Heart left ventricle (tissue), 16 donors: ENCODE results near the gene PAX6. TPM values are rescaled to one million over a fixed set of nuclear protein-coding genes. Genes with fewer than 3 reads are reported as not detected.

ENCODE experiments used
- ATAC-seq, 4 donors: fragments of 200-7000 bp; cut with Tn5 transposase; one replicate each; pipeline ENCODE4 v1.9.1; 2020 to 2022; ENCODE audit warnings: moderate library complexity in 4 of 4, mild to moderate bottlenecking in 3 of 4, moderate number of reproducible peaks in 1 of 4
- DNase-seq, 5 donors: peaks; one replicate each; pipeline ENCODE4 v3.0.0-alpha.2; 2020
- H3K27ac ChIP-seq, 12 donors: fragments of 200-600 bp; sonication (generic) in 4 of 12; one replicate each; pipeline versions ENCODE4 v1.5.0 to v1.8.0; 2016 to 2022; ENCODE audit warnings: mild to moderate bottlenecking in 2 of 12
- H3K27me3 ChIP-seq, 9 donors: fragments of 200-600 bp; sonication (generic) in 2 of 9; one replicate each; pipeline versions ENCODE4 v1.5.1 to v1.8.0; 2016 to 2022; ENCODE audit warnings: mild to moderate bottlenecking in 3 of 9
- H3K36me3 ChIP-seq, 9 donors: fragments of 200-600 bp; sonication (generic) in 2 of 9; one replicate each; pipeline versions ENCODE4 v1.5.0 to v1.8.0; 2018 to 2022; ENCODE audit warnings: mild to moderate bottlenecking in 2 of 9
- H3K4me1 ChIP-seq, 12 donors: fragments of 200-600 bp; sonication (generic) in 4 of 12; one replicate each; pipeline versions ENCODE4 v1.5.0 to v1.8.0; 2016 to 2022; ENCODE audit warnings: mild to moderate bottlenecking in 3 of 12
- H3K4me3 ChIP-seq, 12 donors: fragments of 200-600 bp; sonication (generic) in 4 of 12; one replicate each; pipeline versions ENCODE4 v1.5.0 to v1.8.0; 2017 to 2022; ENCODE audit warnings: mild to moderate bottlenecking in 9 of 12, moderate library complexity in 4 of 12
- H3K9me3 ChIP-seq, 12 donors: fragments of 200-600 bp; sonication (generic) in 4 of 12; one replicate each; pipeline versions ENCODE4 v1.5.0 to v1.8.0; 2016 to 2022; ENCODE audit warnings: mild to moderate bottlenecking in 1 of 12
- POLR2A ChIP-seq, 2 donors: fragments of 450-650 bp; IDR thresholded peaks; one replicate each; pipeline ENCODE4 v1.6.1; 2017; ENCODE audit warnings: antibody characterized with exemption in 2 of 2, mild to moderate bottlenecking in 2 of 2, moderate library complexity in 2 of 2
- WGBS, 4 donors: extraction: QIAGEN DNeasy Blood & Tissue Kit in 2 of 4; methylation state at CpG; one replicate each; pipeline versions ENCODE4 v1.1.5 to v1.1.7; 2013 to 2018; 5-methylcytosine and 5-hydroxymethylcytosine counted together
- intact Hi-C, 10 donors: fragments of 100-400 bp; cut with DNase I; formaldehyde crosslinking; loops; one replicate each; pipeline versions ENCODE4 v1.11.1 to v1.14.2; 2022
- polyA plus RNA-seq, 2 donors: library from polyadenylated mRNA; stranded (reverse); fragments of 200-250 nt; gene quantifications; one replicate each; pipeline ENCODE4 v1.2.3, GENCODE V29; 2013
- total RNA-seq, 9 donors: library from RNA; depleted of rRNA in 2 of 9; stranded (reverse); fragments of >200 nt in 2 of 9; fragmentation: NEBNext Ultra II Directional in 3 of 9; extraction: Animal tissue kit (Norgen Biotek cat#: 25700) in 3 of 9; gene quantifications; one replicate each; pipeline versions ENCODE4 v1.1.0 to v1.2.4, GENCODE V29; 2016 to 2023
- TF ChIP-seq, protein P1 (sequence below), 12 donors: fragments of 200-600 bp; sonication (generic) in 4 of 12; IDR thresholded peaks; one replicate each; pipeline versions ENCODE4 v1.5.0 to v1.8.0; 2018 to 2022; ENCODE audit warnings: antibody characterized with exemption in 12 of 12, mild to moderate bottlenecking in 5 of 12
- donor health status: ischemic (EF 13 %, LVEDD 7.1; RV severe dilation, severe dysfunction).
- donor health status: healthy with polysubstance abuse.
- donor health status: DM: no; HTN: yes; CAD: no.
- donor health status: DM: no; HTN: no; CAD: no.
- donor health status: ischemic (EF 25% LVEDD 6.9; RV normal size, moderate dysfunction).
- donor health status: ischemic (EF 25% LVEDD 5.7; RV mildly dilated, moderate dysfunction).
- donor health status: healthy.
- donor health status: DM: yes; HTN: yes; CAD: no.
- donor health status: ischemic (EF 35%, LVEDD 5.7; RV mildly dilated, moderate dysfunction).
- donor health status: nonischemic (EF 11% LVEDD 7.7; RV severe dilation, severe dysfunction).
- donor health status: DM: yes; HTN: yes; CAD: no.
- donor health status: PGD.
- donor health status: ischemic (EF 29% LVEDD 5.4; RV normal size, mild dysfunction).
- donor health status: nonischemic (EF 23%, LVEDD 6.1; RV moderate dilation, normal function).

The PAX6 gene
- total and polyA plus RNA-seq, 11 donors, result 0.09 to 0.50 (median 0.27) TPM; not detected in 8

DNA sequence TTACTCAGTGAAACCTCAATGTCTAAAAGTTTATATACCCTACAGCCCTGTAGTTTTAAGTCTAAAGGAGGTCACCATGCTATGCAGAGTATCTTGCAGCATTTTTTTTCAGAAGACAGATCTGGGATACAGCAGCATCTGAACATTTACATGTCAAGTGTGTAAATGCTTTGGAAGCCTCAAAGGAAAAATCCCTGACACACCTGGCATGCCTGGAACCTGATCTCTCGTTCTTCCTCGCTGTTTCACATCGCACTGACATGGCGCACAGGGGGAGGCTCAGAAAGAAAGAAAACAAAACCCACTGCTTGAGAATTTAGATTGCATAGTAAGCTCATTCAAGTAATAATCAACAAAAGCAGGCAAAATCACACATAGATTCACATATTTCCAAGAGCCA is 31.0 kb downstream of the PAX6 start:
- DNase-seq (no peak), ATAC-seq (no peak)
- Histone ChIP-seq H3K27ac (no peak overlapping the region), H3K4me1 (peaks cover 0 to 11% (median 0%) of the 10 kb centered on the region in 12 donors), H3K4me3 (no peak overlapping the region), H3K9me3 (peaks cover 0 to 11% (median 0%) of the 10 kb centered on the region in 12 donors), H3K36me3 (peaks cover 0 to 7% (median 0%) of the 10 kb centered on the region in 9 donors), H3K27me3 (no peaks in the 10 kb centered on the region)
- TF ChIP-seq, protein P1, sequence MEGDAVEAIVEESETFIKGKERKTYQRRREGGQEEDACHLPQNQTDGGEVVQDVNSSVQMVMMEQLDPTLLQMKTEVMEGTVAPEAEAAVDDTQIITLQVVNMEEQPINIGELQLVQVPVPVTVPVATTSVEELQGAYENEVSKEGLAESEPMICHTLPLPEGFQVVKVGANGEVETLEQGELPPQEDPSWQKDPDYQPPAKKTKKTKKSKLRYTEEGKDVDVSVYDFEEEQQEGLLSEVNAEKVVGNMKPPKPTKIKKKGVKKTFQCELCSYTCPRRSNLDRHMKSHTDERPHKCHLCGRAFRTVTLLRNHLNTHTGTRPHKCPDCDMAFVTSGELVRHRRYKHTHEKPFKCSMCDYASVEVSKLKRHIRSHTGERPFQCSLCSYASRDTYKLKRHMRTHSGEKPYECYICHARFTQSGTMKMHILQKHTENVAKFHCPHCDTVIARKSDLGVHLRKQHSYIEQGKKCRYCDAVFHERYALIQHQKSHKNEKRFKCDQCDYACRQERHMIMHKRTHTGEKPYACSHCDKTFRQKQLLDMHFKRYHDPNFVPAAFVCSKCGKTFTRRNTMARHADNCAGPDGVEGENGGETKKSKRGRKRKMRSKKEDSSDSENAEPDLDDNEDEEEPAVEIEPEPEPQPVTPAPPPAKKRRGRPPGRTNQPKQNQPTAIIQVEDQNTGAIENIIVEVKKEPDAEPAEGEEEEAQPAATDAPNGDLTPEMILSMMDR (IDR thresholded peaks at IDR 0.05), result no peak
- TF ChIP-seq POLR2A (IDR thresholded peaks at IDR 0.05), result no peak
- 94 to 98% (median 97%) methylated on average over 4 of the region's 4 CpGs for WGBS, 4 donors
- intact Hi-C loops, result no loop called here

DNA sequence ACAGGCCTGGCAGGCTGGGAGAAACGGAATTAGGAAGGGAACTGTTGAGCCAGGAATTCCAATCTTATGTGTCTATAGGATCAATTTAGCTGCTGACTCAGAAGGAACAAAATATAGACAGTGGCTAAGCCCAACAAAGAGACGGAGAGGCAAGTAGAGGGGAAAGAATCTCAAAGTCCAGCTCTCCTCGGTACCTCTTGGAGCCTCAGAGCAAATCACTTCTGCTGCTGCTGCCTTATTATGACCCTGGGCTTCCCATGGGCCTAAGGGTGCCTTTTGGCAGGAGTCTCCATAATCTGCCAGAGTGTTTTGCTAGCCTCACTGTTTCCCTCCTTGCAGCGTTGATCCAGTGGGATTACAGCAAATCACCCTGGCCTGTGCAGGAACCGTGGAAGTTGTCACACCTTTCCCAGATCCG is 31.7 kb downstream of the PAX6 start:
- Histone ChIP-seq H3K36me3 (peaks cover 0 to 7% (median 0%) of the 10 kb centered on the region in 9 donors), H3K27me3 (no peaks in the 10 kb centered on the region), H3K9me3 (peaks cover 0 to 11% (median 0%) of the 10 kb centered on the region in 12 donors), H3K4me1 (peaks cover 0 to 11% (median 0%) of the 10 kb centered on the region in 12 donors), H3K4me3 (no peak overlapping the region), H3K27ac (no peak overlapping the region)
- TF ChIP-seq, protein P1 (IDR thresholded peaks at IDR 0.05), result no peak
- no peak for TF ChIP-seq POLR2A (IDR thresholded peaks at IDR 0.05)
- intact Hi-C loops, result no loop called here
- ATAC-seq (peak in 3 of 4 donors; percentile 45 to 78 (median 60)), DNase-seq (no peak)
- WGBS, 4 donors, result 50 to 69% (median 60%) methylated on average over 6 of the region's 6 CpGs

DNA sequence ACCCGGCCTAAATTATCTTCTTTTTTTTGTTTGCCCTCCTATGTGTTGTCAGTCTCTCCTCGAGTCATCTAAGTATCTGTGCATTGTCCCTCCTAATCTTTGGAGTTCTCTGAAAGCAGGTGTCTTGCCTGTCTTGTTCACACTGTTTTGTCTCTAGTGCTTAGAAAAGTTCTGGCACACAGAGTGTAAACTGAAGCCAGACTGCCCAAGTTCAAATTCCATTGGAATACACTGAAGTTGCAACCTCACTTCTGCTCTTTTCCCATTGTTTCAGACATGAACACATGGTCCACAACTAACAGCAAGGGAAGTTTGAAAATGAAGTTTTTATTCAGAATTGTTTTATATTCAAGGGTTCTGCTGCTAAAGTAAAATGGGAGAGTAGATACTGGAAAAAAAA is 38.7 kb downstream of the PAX6 start:
- Histone ChIP-seq H3K9me3 (peaks cover 0 to 8% (median 0%) of the 10 kb centered on the region in 12 donors), H3K27ac (no peak overlapping the region), H3K4me3 (no peak overlapping the region), H3K4me1 (no peaks in the 10 kb centered on the region), H3K27me3 (no peaks in the 10 kb centered on the region), H3K36me3 (no peaks in the 10 kb centered on the region)
- TF ChIP-seq POLR2A (IDR thresholded peaks at IDR 0.05), result no peak
- TF ChIP-seq, protein P1 (IDR thresholded peaks at IDR 0.05), result no peak
- intact Hi-C loops, result no loop called here
- DNase-seq (no peak), ATAC-seq (no peak)
- 52 to 60% (median 57%) methylated on average over 2 of the region's 2 CpGs for WGBS, 4 donors

DNA sequence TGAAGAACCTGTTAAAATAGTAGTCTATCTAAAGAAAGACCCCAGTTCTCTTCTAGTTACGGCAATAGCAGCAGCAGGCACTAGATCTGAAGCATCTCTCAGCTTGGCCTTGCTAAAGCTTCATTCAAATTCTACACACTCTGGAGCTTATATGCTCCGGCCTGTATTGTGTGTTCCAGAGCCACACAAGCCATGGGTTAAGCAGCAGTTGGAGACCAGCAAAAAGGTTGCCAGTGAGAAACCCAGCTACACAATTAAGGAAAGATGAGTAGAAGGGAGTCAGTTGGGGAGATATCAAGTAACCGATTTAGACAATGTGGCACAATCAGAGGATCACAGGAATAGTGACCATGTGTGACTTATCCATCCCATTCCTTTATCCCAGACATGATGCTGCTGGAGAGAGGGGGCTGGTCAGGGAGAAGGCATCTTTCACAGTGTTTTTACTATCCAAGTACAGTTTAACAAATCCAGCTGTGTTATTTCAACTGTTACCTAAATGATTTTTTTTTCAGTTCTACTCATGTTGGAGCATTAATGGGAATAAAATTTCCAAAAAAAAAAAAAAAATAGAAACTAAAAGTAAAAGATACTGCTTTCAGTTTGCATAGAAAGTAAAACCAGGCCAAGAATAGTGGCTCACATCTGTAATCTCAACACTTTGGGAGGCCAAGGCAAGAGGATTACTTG is 41.0 kb downstream of the PAX6 start:
- 82 to 93% (median 90%) methylated on average over 3 of the region's 3 CpGs for WGBS, 4 donors
- no peaks in the 10 kb centered on the region for H3K9me3 ChIP-seq
- DNase-seq, result no peak
- H3K4me1 ChIP-seq, result no peaks in the 10 kb centered on the region
- no peak for ATAC-seq
- no peak for TF ChIP-seq POLR2A (IDR thresholded peaks at IDR 0.05)
- TF ChIP-seq, protein P1 (IDR thresholded peaks at IDR 0.05), result no peak
- no peaks in the 10 kb centered on the region for H3K36me3 ChIP-seq
- no peak overlapping the region for H3K27ac ChIP-seq
- H3K4me3 ChIP-seq, result no peak overlapping the region
- H3K27me3 ChIP-seq, result peaks cover 0 to 4% (median 0%) of the 10 kb centered on the region in 9 donors
- intact Hi-C loops, result no loop called here
